ENCODE data around the gene KIAA1614. TPM values are rescaled to one million over a fixed set of nuclear protein-coding genes. Genes with fewer than 3 reads are reported as not detected.

Gene KIAA1614
- total RNA-seq, 4 donors from 2014 or later, result 2.5 to 7.7 (median 5.1) TPM

DNA sequence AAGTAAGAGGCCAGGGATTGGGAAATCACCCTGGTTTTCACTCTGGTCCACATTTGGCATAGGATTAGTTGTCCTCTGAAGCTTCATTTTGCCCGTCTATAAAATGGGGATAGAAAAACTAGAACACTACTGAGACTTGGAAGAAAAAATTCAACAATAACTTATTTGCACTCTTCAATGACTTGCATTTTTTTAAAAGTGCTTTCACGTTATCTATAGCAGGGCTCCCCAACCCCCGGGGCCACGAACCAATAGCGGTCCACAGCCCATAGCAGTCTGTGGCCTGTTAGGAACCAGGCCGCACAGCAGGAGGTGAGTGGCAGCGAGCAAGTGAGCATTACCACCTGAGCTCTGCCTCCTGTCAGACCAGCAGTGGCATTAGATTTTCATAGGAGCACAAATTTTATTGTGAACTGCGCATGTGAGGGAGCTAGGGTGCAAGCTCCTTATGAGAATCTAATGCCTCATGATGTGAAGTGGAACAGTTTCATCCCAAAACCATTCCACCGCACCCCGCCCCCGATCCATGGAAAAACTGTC is 2.8 kb downstream of the KIAA1614 start:
- no peak for DNase-seq (ENCODE audit: low spot score)

DNA sequence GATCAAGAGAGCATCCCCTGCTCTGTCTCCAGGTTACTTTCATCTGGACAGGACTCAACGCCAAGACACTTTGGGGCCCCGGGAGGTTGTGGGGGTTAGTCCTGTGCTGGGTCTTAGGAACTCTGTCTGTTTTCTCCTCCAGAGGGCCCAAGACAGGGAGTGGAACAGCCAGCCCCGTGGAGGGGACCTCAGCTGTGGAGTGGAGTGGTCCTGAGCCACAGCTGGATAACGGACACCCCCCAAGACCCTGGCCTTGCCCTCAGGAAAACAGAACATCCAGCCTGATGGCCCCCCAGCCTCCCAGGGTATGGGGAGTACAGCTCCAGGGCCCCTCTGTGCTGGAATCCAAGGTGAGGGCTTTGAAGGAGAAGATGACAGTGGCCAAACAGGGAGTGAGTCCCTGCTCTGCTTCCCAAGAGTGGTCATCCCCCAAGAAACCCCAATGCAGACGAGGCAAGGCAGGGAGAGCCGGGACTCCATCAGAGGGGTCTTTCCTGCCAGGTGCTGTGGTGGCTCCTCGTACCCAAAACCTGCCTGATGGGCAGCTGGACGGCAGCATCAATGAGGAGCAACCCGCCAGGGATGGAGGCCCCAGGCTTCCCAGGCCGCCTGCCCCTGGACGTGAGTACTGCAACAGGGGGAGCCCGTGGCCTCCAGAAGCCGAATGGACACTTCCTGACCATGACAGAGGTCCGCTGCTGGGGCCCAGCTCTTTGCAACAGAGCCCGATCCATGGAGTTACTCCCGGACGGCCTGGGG is 3.5 kb downstream of the KIAA1614 start:
- DNase-seq (ENCODE audit: low spot score) (no peak), ATAC-seq (ENCODE audit: low FRiP score) (no peak)
- TF ChIP-seq CTCF (IDR thresholded peaks at IDR 0.05), result no peak

More for the DNA sequence above, 2.8 kb downstream of the KIAA1614 start:
- no peak for ATAC-seq (ENCODE audit: low FRiP score)
- no peak for TF ChIP-seq CTCF (IDR thresholded peaks at IDR 0.05)

GRCh38 chr1:180916771-180917170 is 4.1 kb downstream of the KIAA1614 start:
- no peak for TF ChIP-seq CTCF (IDR thresholded peaks at IDR 0.05)
- DNase-seq (ENCODE audit: low spot score) (no peak), ATAC-seq (ENCODE audit: low FRiP score) (no peak)

GRCh38 chr1:180917306-180918065 is 4.8 kb downstream of the KIAA1614 start:
- ATAC-seq (ENCODE audit: low FRiP score) (no peak), DNase-seq (ENCODE audit: low spot score) (no peak)
- no peak for TF ChIP-seq CTCF (IDR thresholded peaks at IDR 0.05)

- ATAC-seq (ENCODE audit: low FRiP score) (no peak), DNase-seq (ENCODE audit: low spot score) (no peak)
- no peak for TF ChIP-seq CTCF (IDR thresholded peaks at IDR 0.05)
Observed at GRCh38 chr1:180918519-180918918, 5.8 kb downstream of the KIAA1614 start.

DNA sequence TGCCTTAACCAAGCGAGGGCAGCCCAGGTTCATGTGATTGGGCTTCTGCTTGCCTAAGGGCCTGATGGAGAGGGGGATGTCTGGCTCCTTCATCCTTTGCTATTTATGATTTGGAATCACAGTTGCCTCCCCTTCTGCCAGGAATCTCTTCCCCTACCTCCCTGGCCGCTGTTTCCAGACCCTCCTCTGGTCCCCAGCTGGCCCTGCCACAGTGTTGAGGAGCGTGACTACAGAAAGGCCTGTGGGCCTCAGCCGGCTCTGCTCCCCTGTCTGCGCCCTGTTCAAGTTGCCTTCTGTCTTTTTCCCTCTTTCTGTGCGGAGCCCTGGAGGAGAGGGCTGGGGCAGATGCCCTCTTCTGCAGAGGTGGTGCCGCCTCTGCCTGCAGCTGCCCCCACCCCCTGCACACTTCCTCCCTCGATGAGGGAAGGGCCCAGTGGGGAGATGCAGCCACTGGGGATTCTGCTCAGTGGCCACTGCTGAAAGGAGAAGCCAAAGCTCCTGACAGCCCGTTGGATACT is 6.5 kb downstream of the KIAA1614 start:
- ATAC-seq (ENCODE audit: low FRiP score) (no peak), DNase-seq (ENCODE audit: low spot score) (no peak)
- TF ChIP-seq CTCF (IDR thresholded peaks at IDR 0.05), result no peak

All from omental fat pad (tissue), 4 donors.